Activated CD8-positive, alpha-beta memory T cell treated with anti-CD3 and anti-CD28 coated beads, Interleukin-2, amount 50 U/mL, for 4 hours (primary cell): Measurements from ENCODE around the gene GJA8.
"Not testable (repeated sequence)": the region's sequence is repeated elsewhere in the genome, so short reads cannot be mapped to it uniquely, and the experiment has no call there.

Experiments used
- DNase-seq: peaks from one replicate; pipeline ENCODE4 v3.0.0-alpha.2; 2020

GJA8 gene

DNA sequence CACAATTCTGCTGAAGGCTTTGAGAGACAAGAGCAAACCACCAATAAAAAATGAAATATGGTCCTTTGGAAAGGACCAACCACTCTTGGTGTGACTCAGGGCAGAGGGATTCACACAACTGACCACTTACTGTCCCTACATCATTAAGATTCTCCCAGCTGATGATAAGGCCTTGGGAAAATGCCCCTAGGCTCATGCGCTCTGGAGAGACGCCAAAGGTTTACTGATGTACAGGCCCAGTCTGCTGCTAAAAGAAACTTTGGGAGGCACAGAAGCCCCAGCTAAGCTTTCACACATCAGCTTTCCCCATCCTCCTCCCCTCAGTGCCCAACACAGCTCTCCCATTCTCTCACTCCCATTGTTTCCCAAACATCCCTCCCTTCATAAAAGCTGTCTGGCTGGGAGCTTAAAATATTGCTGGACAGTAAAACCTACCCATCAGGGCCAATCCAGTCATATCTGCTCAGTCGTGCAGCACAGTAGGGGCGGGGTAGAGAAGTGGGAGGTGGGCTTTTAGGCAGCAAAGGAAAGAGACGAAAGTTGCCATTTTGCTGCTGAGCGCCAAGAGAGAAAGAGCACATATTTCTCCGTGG, at the start of gene GJA8:
Gene GJA8 (plus strand): TSS at position 543 of the 593 bp plus-strand sequence. CDS start 5,161 bp downstream, outside the sequence.
- DNase-seq: no peak

DNA sequence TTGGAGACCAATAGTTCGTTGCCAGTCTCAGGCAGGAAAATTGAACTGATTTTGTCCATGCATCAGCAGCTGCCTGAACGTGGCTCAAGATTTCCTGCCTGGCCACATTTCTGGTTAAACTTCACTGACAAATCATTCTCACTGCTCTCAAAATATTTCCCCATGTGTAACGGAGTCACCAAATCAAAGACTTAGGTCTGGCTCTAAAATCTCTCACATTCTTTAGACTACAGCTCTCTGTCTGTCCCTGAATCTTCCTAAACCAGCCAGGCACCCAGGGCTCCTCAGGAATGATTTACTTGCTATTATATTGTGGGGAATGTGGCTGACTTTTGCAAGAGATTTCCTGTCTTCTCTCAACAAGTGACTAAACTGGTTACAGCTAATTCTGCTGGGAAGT, 49.2 kb upstream of the GJA8 start:
- DNase-seq: no peak

DNA sequence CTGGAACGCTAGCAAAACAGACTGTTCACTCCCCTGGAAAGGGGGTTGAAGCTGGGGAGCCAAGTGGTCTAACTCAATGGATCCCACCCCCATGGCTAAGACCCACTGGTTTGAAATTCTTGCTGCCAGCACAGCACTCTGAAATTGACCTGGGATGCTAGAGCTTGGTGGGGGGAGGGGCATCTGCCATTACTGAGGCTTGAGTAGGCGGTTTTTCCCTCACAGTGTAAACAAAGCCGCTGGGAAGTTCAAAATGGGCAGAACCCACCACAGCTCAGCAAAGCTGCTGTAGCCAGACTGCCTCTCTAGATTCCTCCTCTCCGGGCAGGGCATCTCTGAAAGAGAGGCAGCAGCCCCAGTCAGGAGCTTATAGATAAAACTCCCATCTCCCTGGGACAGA, 47.6 kb upstream of the GJA8 start:
- not testable (repeated sequence) for DNase-seq

DNA sequence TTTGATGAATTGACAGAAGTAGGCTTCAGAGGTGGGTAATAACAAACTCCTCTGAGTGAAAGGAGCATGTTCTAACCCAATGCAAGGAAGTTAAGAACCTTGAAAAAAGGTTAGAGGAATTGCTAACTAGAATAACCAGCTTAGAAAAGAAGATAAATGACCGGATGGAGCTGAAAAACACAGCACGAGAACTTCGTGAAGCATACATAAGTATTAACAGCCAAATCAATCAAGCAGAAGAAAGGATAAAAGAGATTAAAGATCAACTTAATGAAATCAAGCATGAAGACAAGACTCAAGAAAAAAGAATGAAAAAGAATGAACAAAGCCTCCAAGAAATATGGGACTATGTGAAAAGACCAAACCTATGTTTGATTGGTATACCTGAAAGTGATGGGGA, 46.6 kb upstream of the GJA8 start:
- not testable (repeated sequence) for DNase-seq

DNA sequence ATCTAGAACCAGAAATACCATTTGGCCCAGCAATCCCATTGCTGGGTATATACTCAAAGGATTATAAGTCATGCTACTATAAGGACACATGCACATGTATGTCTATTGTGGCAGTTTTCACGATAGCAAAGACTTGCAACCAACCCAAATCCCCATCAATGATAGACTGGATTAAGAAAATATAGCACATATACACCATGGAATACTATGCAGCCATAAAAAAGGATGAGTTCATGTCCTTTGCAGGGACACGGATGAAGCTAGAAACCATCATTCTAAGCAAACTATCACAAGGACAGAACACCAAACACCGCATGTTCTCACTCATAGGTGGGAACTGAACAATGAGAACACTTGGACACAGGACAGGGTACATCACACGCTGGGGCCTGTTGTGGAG, 35.4 kb upstream of the GJA8 start:
- DNase-seq: not testable (repeated sequence)

DNA sequence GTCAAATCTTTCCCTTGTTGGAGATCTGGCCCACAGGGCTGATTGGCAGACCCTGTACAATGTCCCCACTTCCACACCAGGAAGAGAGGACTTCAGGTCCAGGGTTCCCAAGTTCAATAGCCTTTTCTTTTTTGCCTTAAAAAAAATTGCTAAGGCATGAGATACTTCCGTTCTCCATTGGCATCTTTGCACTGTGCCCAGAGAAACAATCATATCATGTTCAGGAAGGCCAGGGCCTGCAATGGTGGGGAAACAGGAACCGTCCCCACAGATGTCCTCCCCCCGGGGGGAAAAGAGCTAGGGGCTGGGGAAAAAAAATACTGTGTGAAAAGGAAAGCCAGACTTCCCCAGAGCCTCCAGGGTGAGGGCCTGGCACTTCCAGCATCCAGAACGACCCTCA, 24.6 kb upstream of the GJA8 start:
- DNase-seq: no peak

DNA sequence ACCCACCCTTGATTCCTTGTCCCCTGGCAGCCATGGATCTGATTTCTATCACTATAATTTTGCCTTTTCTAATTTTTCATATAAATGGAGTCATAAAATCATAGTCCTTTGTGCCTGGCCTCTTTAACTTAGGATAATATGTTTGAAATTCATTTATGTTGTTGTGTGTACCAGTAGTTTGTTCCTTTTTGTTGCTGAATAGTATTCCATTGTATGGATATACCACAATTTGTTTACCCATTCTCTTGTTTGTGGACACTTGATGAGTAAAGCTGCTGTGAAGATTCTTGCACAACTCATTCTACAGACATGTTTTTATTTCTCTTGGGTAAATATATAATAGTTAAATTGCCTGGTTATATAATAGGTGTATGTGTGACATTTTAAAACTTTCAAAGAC, 22.7 kb upstream of the GJA8 start:
- no peak for DNase-seq

DNA sequence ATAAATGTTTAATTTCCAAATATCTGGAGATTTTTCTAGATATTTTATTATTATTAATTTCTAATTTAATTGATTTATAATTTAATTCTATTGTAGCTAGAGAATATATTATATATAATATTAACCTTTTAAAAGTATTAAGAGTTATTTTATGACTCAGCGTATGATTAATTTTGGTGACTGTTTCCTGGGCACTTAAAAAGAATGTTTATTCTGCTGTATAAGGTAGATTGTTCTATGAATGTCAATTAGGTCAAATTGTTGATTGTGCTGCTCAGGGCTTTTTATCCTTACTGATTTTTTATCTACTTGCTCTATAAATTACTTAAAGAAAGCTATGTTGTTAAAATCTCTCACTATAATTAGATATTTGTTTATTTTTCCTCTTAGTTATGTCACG, 20.1 kb upstream of the GJA8 start:
- no peak for DNase-seq

DNA sequence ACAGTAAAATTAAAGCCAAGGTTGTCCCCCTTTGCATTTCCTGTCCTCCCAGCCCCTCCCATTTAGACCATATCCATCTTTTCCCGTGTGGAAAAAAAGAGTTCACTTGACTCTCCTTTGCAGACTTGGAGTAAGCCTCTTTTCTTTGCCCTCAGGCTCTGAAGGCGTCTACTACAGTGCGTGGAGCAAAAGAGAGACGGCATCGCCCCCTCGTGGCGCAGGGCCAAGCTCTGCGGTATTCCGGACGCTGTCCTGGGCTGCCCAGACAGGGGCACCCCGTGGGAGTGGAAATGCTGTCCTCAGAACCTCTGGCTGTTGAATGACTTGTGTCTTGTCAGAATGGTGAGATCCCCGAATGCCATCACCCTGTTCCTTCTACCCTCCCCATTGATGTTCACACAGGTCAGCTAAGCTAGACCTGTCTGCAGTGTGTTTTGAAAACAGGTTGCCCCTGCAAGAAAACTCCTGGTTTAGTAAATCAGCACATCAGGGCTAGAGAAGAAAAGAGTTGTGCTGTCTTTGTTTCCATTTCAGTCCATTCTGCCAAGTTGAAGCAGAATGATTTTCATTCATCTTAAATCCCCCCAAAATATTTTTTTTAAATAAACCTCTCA, 12.3 kb upstream of the GJA8 start:
- DNase-seq: peak; percentile 60

DNA sequence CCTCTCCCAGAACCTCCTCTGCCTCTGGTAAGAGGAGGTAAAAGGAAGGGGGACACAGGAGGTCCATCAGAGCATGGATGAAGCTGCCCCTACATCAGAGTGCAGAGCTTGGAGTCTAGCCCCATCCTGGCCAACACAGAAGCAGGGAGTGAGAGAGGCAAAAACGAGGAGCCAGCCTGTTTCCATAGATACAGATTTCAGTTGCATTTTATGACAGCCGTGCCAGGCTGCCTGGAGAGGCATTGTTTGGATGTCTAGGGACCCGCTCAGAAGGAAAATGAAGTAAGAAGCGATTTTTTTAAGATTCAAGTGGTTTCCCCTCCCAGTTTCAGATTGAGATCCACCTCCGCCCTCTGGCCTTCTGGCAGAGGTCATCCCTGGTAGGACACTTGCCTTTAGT, 11.5 kb upstream of the GJA8 start:
- DNase-seq: no peak

DNA sequence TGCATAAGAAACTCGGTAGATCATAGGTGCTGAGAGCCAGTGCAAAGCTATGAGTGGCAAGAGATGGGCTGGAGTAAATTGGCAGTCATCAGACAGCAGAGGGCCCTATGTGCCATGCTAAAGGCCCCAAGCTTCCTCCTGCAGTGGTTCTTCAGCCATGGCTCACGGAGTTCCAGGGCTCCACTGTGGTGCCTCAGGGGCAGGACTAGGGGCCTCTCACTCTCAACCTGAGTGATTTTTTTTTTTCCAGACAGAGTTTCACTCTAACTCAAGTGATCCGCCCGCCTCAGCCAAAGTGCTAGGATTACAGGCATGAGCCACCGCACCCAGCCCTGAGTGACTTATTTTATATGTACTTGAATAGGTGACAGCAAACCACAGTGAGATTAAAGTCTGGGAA, 10.4 kb upstream of the GJA8 start:
- DNase-seq: no peak

DNA sequence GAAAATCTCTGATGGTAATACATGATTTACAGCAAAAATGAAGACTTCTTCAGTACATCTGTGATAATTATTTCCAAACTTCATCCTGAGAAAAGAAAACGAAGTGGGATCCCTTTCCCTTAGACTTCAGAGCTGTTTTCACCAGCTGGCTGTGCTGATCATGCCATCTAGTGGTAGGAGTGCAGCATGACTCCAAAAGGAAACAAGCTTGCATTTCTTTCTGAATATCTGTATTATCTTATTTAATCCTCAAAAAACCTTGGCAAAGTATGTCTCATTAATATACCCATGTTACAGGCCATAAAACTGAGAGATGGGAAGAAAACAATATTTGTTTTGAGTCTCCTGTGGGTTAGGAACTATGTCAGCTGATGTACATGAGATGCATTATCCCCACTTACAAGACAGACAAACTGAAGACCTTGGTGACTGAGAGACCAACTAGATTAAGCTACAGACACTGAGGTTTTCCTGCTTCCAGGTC, 9.8 kb upstream of the GJA8 start:
- DNase-seq: no peak

DNA sequence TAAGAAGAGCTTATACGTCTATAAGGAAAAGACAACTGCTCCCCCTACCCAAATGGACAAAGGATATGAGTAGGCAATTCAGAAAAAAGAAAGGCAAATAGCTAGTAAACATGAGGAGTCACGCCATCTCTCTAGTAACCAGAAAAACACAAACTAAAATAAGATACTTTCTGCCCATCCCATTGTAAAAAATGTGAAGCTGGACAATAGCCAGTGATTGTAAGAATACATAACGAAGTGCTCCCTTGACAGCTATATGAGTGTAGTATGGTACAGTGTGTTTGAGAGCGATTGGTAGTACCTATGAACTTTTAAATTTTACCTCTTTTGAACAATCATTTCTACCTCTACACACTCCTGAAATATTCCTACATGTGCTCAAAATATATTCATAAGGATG, 7.5 kb upstream of the GJA8 start:
- DNase-seq: no peak

DNA sequence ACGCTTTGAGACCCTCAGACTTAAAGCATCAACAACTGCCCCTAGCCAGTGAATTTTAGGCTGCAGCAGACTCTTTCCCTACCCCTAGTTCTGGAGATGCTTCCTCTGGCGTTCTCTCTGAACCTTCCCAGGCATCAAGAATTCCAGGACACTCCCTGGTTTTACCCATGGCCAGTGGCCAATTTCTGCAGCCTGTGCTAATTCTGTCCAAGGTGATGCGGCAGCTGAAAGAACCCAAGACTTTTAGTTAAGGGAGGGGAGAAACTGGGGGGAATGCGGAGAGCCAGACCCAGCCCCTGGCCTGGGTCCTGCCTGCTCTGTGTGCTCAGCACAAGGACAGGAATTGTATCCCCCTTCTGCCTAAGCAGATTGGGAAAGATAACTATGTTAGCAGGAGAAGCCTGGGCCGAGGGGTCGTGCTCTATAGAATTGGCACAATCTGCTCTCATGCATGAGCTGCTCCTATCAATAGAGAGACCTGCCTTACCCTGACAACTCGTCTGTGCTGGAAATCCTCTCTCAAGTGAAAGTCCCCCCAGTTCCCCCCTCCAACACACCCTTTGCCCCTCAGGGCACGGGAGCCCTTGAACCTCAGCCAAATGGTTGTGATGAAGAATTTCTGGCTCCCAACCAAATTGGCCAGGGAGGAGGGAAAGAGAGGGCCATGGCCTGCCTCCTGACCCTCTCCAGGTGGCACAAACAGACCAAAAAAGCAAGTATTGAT, 5.4 kb upstream of the GJA8 start:
- DNase-seq: no peak

DNA sequence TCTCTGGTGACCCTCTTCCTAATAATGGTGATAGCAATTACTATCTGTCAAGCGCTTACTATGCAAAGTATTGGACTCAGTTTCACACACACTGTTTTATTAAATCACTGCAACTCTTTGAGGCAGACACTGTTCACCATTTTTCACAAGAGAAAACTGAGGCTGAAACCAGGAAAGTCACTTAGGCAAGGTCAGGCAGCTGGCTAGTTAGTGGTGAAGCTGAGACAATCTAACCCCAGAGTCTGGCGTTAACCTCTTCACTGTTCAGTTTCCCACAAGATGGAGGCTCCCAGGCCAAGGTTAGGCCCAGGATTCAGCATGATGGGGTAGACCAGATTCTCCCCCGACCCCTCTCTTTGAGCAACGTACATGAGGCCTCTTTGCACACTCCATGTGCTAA, 4.8 kb upstream of the GJA8 start:
- DNase-seq: no peak

DNA sequence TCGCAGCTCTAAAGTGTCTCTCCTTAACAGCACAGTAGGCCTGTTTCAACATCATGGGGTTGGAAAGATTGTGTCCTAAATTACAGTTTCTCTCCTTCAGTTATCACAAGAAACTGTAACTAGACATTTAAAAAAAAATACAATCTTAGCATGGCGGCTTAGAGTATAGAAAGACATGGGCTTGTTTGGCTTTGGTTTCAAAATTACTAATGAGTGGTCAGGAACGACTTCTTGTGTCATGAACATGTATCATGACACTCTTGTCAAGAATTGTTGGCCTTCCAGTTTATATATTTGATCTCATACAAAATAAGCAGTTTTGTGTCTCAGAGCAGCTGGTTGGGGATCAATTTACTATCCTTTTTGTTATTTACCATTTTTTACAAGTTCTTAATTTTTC, 2.1 kb downstream of the GJA8 start:
- no peak for DNase-seq

DNA sequence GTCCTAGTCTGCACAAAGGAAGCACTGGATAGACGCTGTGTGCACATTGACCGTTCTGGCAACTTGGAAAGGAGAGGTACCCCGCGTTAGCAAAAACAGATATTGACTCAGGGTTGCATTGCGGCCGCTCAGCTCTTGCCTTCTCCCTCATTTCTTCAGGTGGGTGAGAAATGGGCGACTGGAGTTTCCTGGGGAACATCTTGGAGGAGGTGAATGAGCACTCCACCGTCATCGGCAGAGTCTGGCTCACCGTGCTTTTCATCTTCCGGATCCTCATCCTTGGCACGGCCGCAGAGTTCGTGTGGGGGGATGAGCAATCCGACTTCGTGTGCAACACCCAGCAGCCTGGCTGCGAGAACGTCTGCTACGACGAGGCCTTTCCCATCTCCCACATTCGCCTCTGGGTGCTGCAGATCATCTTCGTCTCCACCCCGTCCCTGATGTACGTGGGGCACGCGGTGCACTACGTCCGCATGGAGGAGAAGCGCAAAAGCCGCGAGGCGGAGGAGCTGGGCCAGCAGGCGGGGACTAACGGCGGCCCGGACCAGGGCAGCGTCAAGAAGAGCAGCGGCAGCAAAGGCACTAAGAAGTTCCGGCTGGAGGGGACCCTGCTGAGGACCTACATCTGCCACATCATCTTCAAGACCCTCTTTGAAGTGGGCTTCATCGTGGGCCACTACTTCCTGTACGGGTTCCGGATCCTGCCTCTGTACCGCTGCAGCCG, 5.4 kb downstream of the GJA8 start:
- DNase-seq: no peak

DNA sequence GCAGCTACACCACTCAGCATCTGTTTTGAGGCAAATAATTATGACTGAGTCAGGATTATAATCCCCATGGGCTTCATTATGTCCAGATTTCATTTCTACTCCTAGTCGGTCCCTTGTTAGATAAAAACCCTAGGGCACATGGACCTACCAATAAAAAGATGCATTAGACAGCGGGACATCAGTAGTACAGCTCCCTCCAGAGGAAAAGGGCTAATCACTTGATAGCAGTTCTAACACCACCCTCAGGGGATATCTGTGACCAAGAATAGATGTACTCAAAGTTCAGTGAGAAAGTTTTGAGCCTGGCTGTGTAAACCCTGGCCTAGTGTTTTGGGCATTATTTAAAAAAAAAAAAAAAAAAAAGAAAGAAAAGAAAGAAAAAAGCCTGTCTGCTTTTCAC, 10.0 kb downstream of the GJA8 start:
- no peak for DNase-seq

DNA sequence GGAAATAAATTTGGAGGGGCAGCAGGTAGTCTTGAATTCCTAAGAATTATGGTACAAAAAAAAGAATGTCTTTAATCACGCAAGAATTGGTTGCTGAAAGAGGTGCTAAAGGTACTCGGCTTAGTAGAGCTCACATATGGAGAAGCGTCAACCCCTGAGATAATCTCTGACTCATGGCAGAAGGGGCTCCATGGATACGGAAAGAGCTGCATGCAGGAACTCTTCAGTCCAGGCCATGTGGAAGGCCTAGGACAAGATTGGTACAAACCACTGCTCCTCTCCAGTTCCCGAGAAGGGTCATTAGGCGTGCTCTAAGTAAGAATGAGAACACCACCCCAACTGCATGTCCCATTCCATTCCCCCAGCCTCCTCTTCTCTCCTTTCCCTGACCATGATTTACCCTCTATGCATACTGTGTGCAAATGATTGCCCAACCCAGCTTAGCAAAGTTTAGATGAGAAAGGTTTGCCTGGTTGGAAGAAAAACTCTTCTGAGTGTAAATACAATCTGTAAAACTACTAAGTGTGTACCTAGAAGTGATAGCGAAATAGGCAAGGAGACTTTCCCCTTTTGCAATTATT, 10.9 kb downstream of the GJA8 start:
- DNase-seq: no peak

DNA sequence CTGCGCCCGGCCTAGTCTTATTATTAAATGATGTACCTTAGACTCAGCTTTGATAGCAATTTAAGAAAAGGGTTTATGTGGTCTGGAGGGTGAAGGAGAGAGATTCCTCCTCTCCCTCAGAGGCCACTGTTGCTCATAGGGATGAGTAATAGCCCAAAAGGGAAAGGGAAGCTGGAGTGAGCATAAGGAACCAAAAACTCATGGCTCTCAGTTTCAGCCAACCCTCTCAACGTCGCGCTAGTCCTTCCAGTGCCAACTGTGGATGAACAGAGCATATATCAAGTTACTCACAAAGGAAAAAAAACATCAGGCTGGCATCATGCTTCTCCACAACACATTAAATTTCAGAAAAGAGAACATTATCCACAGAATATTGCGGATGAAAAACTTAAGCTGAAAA, 17.3 kb downstream of the GJA8 start:
- no peak for DNase-seq

DNA sequence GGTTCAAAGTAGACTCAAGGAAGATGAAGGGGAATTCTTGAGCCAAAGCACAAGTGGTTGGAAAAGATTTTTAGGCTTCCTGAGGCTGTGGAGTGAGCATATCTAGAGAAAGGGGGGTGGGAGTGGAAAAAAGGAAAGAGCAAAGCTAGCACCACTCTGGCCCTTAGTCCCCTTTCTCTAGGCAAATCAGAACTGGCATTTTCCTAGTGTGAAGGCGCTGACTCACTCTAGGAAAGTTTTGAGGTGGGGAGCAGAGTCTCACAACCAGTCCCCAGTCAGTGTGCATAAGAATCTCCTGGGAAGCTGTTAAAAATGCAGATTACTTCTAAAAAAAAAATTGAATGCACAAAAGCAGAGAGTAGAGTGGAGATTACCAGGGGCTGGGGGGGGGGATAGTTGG, 22.2 kb downstream of the GJA8 start:
- no peak for DNase-seq

DNA sequence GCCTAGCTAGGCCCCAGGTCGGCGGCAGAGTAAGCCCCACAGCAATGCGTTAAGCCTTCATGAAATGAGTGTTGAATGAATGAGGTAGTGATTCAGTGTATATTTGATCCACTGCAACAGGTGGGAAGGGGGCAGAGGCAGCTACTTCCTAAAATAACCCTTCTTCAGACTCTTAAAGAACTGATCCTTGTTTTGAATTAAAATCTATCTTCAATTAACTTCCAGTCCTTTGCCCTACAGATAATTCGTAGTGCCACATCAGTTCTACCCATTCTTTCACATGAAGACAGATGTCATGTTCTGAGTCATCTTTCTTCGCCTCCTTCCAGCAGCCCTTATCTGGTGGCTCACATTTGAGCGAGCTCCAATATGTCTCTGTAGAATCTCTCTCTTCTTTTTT, 24.6 kb downstream of the GJA8 start:
- not testable (repeated sequence) for DNase-seq

DNA sequence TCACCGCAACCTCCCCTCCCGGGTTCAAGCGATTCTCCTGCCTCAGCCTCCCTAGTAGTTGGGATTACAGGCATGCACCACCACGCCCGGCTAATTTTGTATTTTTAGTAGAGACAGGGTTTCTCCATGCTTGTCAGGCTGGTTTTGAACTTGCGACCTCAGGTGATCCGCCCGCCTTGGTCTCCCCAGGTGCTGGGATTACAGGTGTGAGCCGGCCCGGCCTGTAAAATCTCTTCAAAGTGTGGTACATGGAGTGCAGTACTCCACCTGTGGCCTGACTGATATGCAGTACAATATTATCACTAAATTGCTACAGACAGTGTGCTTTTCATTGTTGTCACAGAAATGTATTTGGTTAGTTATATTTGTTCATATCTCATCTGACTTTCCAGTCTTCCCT, 25.1 kb downstream of the GJA8 start:
- DNase-seq: not testable (repeated sequence)
